Natural killer cell (primary cell): Measurements from ENCODE around the gene ZNF70. TPM values are rescaled to one million over a fixed set of nuclear protein-coding genes. Genes with fewer than 3 reads are reported as not detected.
A peak's percentile ranks its signal among the peaks of the same experiment; 100 is the strongest.

Experiments used
- ATAC-seq, 3 donors: fragments of 150-1000 bp in 2 of 3; fragments of 200-7000 bp in 1 of 3; cut with Tn5 transposase; 1 replicate in 1 of 3; 2 replicates in 2 of 3; pipeline ENCODE4 v1.10.0; 2021; ENCODE audit warnings: mild to moderate bottlenecking in 2 of 3, moderate library complexity in 2 of 3
- DNase-seq, 2 donors: peaks; one replicate each; pipeline versions ENCODE4 v3.0.0 to v3.0.0-alpha.2; 2013 to 2021; ENCODE audit warnings: mixed read lengths in 1 of 2
- H3K27ac ChIP-seq: one replicate; pipeline ENCODE4 v1.5.1; 2013; ENCODE audit warnings: mild to moderate bottlenecking, low read length
- H3K27me3 ChIP-seq: one replicate; pipeline ENCODE4 v1.6.1; 2013; ENCODE audit warnings: low read length; ENCODE audit not compliant: control insufficient read depth, insufficient read depth
- H3K36me3 ChIP-seq: one replicate; pipeline ENCODE4 v1.6.1; 2013; ENCODE audit warnings: low read length; ENCODE audit not compliant: control insufficient read depth, insufficient read depth
- H3K4me1 ChIP-seq: one replicate; pipeline ENCODE4 v1.6.1; 2013; ENCODE audit warnings: low read length; ENCODE audit not compliant: control insufficient read depth, insufficient read depth
- H3K4me3 ChIP-seq: one replicate; pipeline ENCODE4 v1.5.1; 2013; ENCODE audit warnings: low read length
- H3K9me3 ChIP-seq: one replicate; pipeline ENCODE4 v1.6.1; 2013; ENCODE audit warnings: low read length; ENCODE audit not compliant: control insufficient read depth, insufficient read depth
- H3K27ac Mint-ChIP-seq, 2 donors: one replicate each; pipeline ENCODE4 v1.8.0; 2022; ENCODE audit warnings: mild to moderate bottlenecking in 2 of 2, mixed read lengths in 2 of 2, moderate library complexity in 1 of 2
- H3K27me3 Mint-ChIP-seq, 2 donors: one replicate each; pipeline ENCODE4 v1.8.0; 2022; ENCODE audit warnings: low read depth in 2 of 2, mixed read lengths in 2 of 2
- H3K36me3 Mint-ChIP-seq: one replicate; pipeline ENCODE4 v1.8.0; 2022; ENCODE audit warnings: mixed read lengths
- H3K4me1 Mint-ChIP-seq, 2 donors: one replicate each; pipeline ENCODE4 v1.8.0; 2022; ENCODE audit warnings: mixed read lengths in 2 of 2
- H3K4me3 Mint-ChIP-seq: one replicate; pipeline ENCODE4 v1.8.0; 2022; ENCODE audit warnings: mild to moderate bottlenecking, moderate library complexity, mixed read lengths
- H3K9me3 Mint-ChIP-seq, 2 donors: one replicate each; pipeline ENCODE4 v1.8.0; 2022; ENCODE audit warnings: mixed read lengths in 2 of 2
- CTCF ChIP-seq: fragments of 200-600 bp; IDR thresholded peaks from one replicate; pipeline ENCODE4 v1.8.0; 2022; ENCODE audit warnings: antibody characterized with exemption
- WGBS: methylation state at CpG from one replicate; pipeline ENCODE4 v1.1.7; 2013; ENCODE audit warnings: missing lambda C conversion rate; ENCODE audit not compliant: insufficient coverage; 5-methylcytosine and 5-hydroxymethylcytosine counted together
- intact Hi-C: fragments of 100-400 bp; cut with micrococcal nuclease; formaldehyde crosslinking; loops from one replicate; pipeline ENCODE4 v1.14.2; 2022
- total RNA-seq, 4 donors: library from RNA; stranded (reverse); fragments of 120-200 nt in 1 of 4; gene quantifications; one replicate each; pipeline versions ENCODE4 v1.2.3 to v1.2.4, GENCODE V29; 2013 to 2022

The ZNF70 gene
- total RNA-seq, 3 donors from 2014 or later (not counting 1 experiment from before 2014, with no cell fraction given) = 7.4 to 9.1 (median 7.7) TPM

GRCh38 chr22:23754220-23754919 is 3.5 kb upstream of the ZNF70 start, which contains the start of gene VPREB3:
Gene VPREB3, minus strand, starts transcription at chr22:23754425. Its CDS starts 62 bp downstream, at chr22:23754363.
- peak within 1 kb of the TSS; percentile 40 for H3K4me3 Mint-ChIP-seq
- 83% methylated on average over 14 of the region's 14 CpGs for WGBS
- H3K27ac ChIP-seq = peak within 1 kb of the TSS; percentile 76

GRCh38 chr22:23753385-23753784 is 2.5 kb upstream of the ZNF70 start:
- TF ChIP-seq CTCF = no peak
- 56% methylated on average over 2 of the region's 2 CpGs for WGBS
- Histone ChIP-seq H3K9me3 (no peaks in the 10 kb centered on the region), H3K36me3 (no peaks in the 10 kb centered on the region), H3K27ac (peak overlapping the region; percentile 76), H3K4me1 (peaks cover 26% of the 10 kb centered on the region), H3K27me3 (no peaks in the 10 kb centered on the region), H3K4me3 (peak overlapping the region; percentile 36)
- H3K27ac Mint-ChIP-seq = no peak overlapping the region
- intact Hi-C loops = no loop called here
- peak overlapping the region; percentile 40 for H3K4me3 Mint-ChIP-seq
- peaks cover 14 to 19% of the 10 kb centered on the region in 2 donors for H3K4me1 Mint-ChIP-seq
- no peaks in the 10 kb centered on the region for H3K9me3 Mint-ChIP-seq
- no peak for DNase-seq
- H3K36me3 Mint-ChIP-seq = no peaks in the 10 kb centered on the region
- H3K27me3 Mint-ChIP-seq = no peaks in the 10 kb centered on the region
- no peak for ATAC-seq

More at GRCh38 chr22:23754220-23754919, 3.5 kb upstream of the ZNF70 start, which contains the start of gene VPREB3:
- H3K36me3 ChIP-seq = no peaks in the 10 kb centered on the region
- H3K9me3 ChIP-seq = no peaks in the 10 kb centered on the region
- DNase-seq (no peak), ATAC-seq (no peak)
- TF ChIP-seq CTCF = no peak
- H3K36me3 Mint-ChIP-seq = no peaks in the 10 kb centered on the region
- no peaks in the 10 kb centered on the region for H3K27me3 ChIP-seq
- peak within 1 kb of the TSS; percentile 36 for H3K4me3 ChIP-seq
- H3K27me3 Mint-ChIP-seq = no peaks in the 10 kb centered on the region
- H3K27ac Mint-ChIP-seq = no peak within 1 kb of the TSS
- intact Hi-C loops = no loop called here
- no peaks in the 10 kb centered on the region for H3K9me3 Mint-ChIP-seq
- H3K4me1 ChIP-seq = peaks cover 26% of the 10 kb centered on the region
- peaks cover 14 to 19% of the 10 kb centered on the region in 2 donors for H3K4me1 Mint-ChIP-seq

- H3K27me3 ChIP-seq = no peaks in the 10 kb centered on the region
- H3K27ac ChIP-seq = peak overlapping the region; percentile 76
- H3K4me1 ChIP-seq = peaks cover 26% of the 10 kb centered on the region
- intact Hi-C loops = no loop called here
- H3K4me1 Mint-ChIP-seq = peaks cover 14 to 19% of the 10 kb centered on the region in 2 donors
- H3K36me3 ChIP-seq = no peaks in the 10 kb centered on the region
- 81% methylated on average over 16 of the region's 16 CpGs for WGBS
- DNase-seq = no peak
- peak overlapping the region; percentile 78 for H3K4me3 Mint-ChIP-seq
- no peaks in the 10 kb centered on the region for H3K9me3 ChIP-seq
- peak overlapping the region in 1 of 2 donors; percentile 91 for H3K27ac Mint-ChIP-seq
- no peaks in the 10 kb centered on the region for H3K9me3 Mint-ChIP-seq
- no peaks in the 10 kb centered on the region for H3K36me3 Mint-ChIP-seq
- peak overlapping the region; percentile 36 for H3K4me3 ChIP-seq
- H3K27me3 Mint-ChIP-seq = no peaks in the 10 kb centered on the region
- ATAC-seq = no peak
- no peak for TF ChIP-seq CTCF
Measured at GRCh38 chr22:23752750-23753149, 1.8 kb upstream of the ZNF70 start.
